Immature natural killer cell (primary cell): ENCODE measurements around the gene C11orf91. TPM values are rescaled to one million over a fixed set of nuclear protein-coding genes. Genes with fewer than 3 reads are reported as not detected.

Source experiments
- DNase-seq, 3 donors: peaks; one replicate each; pipeline ENCODE4 v3.0.0; 2022; ENCODE audit warnings: mixed read lengths in 1 of 3
- H3K27ac Mint-ChIP-seq, 6 donors: one replicate each; pipeline ENCODE4 v1.8.0; 2020; ENCODE audit warnings: mixed read lengths in 6 of 6, mild to moderate bottlenecking in 5 of 6, inconsistent platforms in 4 of 6, moderate library complexity in 3 of 6
- H3K27me3 Mint-ChIP-seq, 3 donors: one replicate each; pipeline ENCODE4 v1.8.0; 2020 to 2021; ENCODE audit warnings: low read depth in 3 of 3, mild to moderate bottlenecking in 3 of 3, mixed read lengths in 3 of 3, moderate library complexity in 3 of 3, inconsistent platforms in 1 of 3
- H3K36me3 Mint-ChIP-seq, 3 donors: one replicate each; pipeline ENCODE4 v1.8.0; 2020; ENCODE audit warnings: mixed read lengths in 3 of 3, inconsistent platforms in 2 of 3, mild to moderate bottlenecking in 2 of 3
- H3K4me1 Mint-ChIP-seq, 2 donors: one replicate each; pipeline ENCODE4 v1.8.0; 2020; ENCODE audit warnings: inconsistent platforms in 2 of 2, mild to moderate bottlenecking in 2 of 2, mixed read lengths in 2 of 2, moderate library complexity in 1 of 2
- H3K4me3 Mint-ChIP-seq, 5 donors: one replicate each; pipeline ENCODE4 v1.8.0; 2020; ENCODE audit warnings: mild to moderate bottlenecking in 5 of 5, mixed read lengths in 5 of 5, inconsistent platforms in 3 of 5, moderate library complexity in 3 of 5
- H3K9me3 Mint-ChIP-seq, 6 donors: one replicate each; pipeline ENCODE4 v1.8.0; 2020; ENCODE audit warnings: mild to moderate bottlenecking in 6 of 6, mixed read lengths in 6 of 6, inconsistent platforms in 4 of 6, moderate library complexity in 3 of 6
- polyA plus RNA-seq, 3 donors: library from polyadenylated mRNA; unstranded; fragments of 300-500 nt; fragmentation: Illumina TruSeq; gene quantifications; one replicate each; pipeline ENCODE4 v1.2.3, GENCODE V29; 2021

C11orf91 gene
- polyA plus RNA-seq, 3 donors from 2014 or later: not detected

- Mint-ChIP-seq H3K4me3 (no peak overlapping the region), H3K9me3 (no peaks in the 10 kb centered on the region), H3K27me3 (peaks cover 2 to 3% (median 3%) of the 10 kb centered on the region in 3 donors), H3K27ac (no peak overlapping the region), H3K36me3 (no peaks in the 10 kb centered on the region), H3K4me1 (no peaks in the 10 kb centered on the region)
- DNase-seq: no peak
These were observed 47.7 kb downstream of the C11orf91 start for GRCh38 chr11:33652930-33653329.

DNA sequence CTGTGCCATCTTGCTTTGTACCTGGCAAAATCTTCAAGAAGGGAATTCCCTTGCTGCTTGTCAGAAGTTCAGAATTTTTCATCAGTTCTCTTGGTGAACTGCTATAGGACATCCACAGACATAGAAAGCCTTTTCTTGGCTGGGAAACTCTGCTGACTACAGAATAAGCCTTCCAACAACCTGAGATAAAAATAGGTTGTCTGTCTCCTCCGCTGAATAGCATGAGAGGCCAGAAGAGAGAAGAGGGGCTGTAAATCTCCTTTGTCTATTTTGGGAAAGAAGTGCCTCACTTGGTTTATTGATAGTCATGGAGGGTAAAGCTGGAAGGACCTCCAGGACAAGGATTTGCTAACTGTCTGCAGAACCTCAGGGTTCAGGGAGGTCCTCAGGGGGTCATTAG is 48.2 kb downstream of the C11orf91 start:
- H3K36me3 Mint-ChIP-seq: no peaks in the 10 kb centered on the region
- DNase-seq: no peak
- no peak overlapping the region for H3K4me3 Mint-ChIP-seq
- H3K4me1 Mint-ChIP-seq: no peaks in the 10 kb centered on the region
- no peaks in the 10 kb centered on the region for H3K9me3 Mint-ChIP-seq
- H3K27ac Mint-ChIP-seq: no peak overlapping the region
- H3K27me3 Mint-ChIP-seq: peaks cover 2 to 3% (median 3%) of the 10 kb centered on the region in 3 donors

DNA sequence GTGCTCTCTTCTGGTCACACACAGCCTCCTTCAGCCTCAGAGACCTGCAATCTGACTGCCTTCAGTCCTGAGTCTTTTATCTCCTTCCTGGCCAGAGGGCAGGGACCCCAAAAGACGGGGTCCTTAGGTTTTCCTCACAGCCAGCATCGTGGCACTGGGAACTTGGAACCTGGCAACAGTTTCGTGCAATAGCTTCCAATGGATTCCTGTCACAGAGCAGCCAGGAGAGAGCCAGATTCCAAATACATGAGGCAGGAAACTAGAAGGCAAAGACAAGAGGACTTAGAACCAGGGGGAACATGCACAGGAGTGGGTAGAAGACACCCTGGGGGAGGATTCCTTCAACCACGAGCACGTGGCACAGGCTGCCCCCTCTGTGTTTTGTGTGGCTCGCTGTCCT is 48.6 kb downstream of the C11orf91 start:
- Mint-ChIP-seq H3K9me3 (no peaks in the 10 kb centered on the region), H3K36me3 (no peaks in the 10 kb centered on the region), H3K27me3 (peaks cover 2 to 3% (median 3%) of the 10 kb centered on the region in 3 donors), H3K4me1 (no peaks in the 10 kb centered on the region), H3K4me3 (no peak overlapping the region), H3K27ac (no peak overlapping the region)
- no peak for DNase-seq

DNA sequence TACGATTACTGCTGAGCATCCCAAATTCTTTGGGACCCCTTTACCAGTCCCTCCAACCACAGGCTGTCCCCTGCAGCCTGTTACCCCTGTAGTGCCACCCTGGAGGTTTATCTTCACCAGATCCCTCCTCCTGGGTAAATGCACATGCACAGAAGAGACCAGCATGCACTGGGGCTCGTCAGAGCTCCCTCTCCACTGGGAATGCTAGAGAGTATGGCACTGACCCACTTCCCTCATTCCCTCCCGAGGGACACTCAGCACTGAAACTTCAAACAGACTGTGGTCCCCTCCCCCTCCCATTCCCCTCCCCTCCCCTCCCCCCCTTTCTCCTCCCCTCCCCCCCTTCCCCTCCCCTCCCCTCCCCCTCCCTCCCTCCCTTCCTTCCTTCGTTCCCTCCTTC is 49.1 kb downstream of the C11orf91 start:
- Mint-ChIP-seq H3K4me1 (no peaks in the 10 kb centered on the region), H3K36me3 (no peaks in the 10 kb centered on the region), H3K27me3 (peaks cover 2 to 3% (median 3%) of the 10 kb centered on the region in 3 donors), H3K4me3 (no peak overlapping the region), H3K9me3 (no peaks in the 10 kb centered on the region), H3K27ac (no peak overlapping the region)
- DNase-seq: no peak

GRCh38 chr11:33649944-33650343 is 50.7 kb downstream of the C11orf91 start:
- Mint-ChIP-seq H3K9me3 (no peaks in the 10 kb centered on the region), H3K27ac (no peak overlapping the region), H3K4me3 (no peak overlapping the region), H3K4me1 (no peaks in the 10 kb centered on the region), H3K36me3 (no peaks in the 10 kb centered on the region), H3K27me3 (peaks cover 0 to 3% (median 0%) of the 10 kb centered on the region in 3 donors)
- DNase-seq: no peak

Other genes starting within 250 kb of the C11orf91 start
- gene CD59, start 35.6 kb upstream of the C11orf91 start, polyA plus RNA-seq: 10 to 100 TPM; 46.9 to 70.7 (median 54.9) TPM
- gene FBXO3, start 73.7 kb upstream of the C11orf91 start, polyA plus RNA-seq: 10 to 100 TPM; 33.5 to 46.9 (median 36.9) TPM
- gene LMO2, start 191.2 kb upstream of the C11orf91 start, polyA plus RNA-seq: 1 to 10 TPM in 2 of 3 donors, under 1 TPM in 1; 0.31 to 2.8 (median 1.9) TPM